Astrocyte (in vitro differentiated cells and primary cell): ENCODE results near the gene TAS2R7.

Experiments used
- EZH2 ChIP-seq: IDR thresholded peaks from 2 replicates; pipeline ENCODE4 v1.6.1; 2012; ENCODE audit warnings: mild to moderate bottlenecking, low read length, inconsistent platforms; ENCODE audit not compliant: insufficient read depth
- TF ChIP-seq, protein P1 (sequence below): IDR thresholded peaks from 2 replicates; pipeline ENCODE4 v1.5.1; 2011; ENCODE audit warnings: low read depth, mild to moderate bottlenecking, inconsistent platforms, low read length, moderate library complexity; ENCODE audit not compliant: insufficient read depth

DNA sequence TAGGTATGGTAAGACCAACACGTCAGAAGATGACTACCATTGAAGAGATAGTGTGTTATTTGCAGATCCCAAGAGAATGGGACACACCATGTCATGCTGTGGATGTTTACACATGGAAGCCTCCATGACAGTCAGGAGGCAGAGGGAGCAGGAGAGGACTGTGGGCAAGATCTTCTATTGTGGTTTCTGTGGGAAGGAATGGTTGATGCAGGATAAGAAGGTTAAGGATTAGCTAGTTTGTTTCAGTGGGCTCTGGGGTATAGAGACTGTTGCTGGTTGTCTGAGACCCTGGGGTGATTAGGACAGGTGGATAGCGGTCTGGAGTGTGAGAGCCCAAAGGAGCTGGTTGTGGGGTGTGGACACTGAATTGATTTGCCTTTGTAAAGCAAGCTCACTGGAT, 23.3 kb downstream of the TAS2R7 start:
- TF ChIP-seq, protein P1, sequence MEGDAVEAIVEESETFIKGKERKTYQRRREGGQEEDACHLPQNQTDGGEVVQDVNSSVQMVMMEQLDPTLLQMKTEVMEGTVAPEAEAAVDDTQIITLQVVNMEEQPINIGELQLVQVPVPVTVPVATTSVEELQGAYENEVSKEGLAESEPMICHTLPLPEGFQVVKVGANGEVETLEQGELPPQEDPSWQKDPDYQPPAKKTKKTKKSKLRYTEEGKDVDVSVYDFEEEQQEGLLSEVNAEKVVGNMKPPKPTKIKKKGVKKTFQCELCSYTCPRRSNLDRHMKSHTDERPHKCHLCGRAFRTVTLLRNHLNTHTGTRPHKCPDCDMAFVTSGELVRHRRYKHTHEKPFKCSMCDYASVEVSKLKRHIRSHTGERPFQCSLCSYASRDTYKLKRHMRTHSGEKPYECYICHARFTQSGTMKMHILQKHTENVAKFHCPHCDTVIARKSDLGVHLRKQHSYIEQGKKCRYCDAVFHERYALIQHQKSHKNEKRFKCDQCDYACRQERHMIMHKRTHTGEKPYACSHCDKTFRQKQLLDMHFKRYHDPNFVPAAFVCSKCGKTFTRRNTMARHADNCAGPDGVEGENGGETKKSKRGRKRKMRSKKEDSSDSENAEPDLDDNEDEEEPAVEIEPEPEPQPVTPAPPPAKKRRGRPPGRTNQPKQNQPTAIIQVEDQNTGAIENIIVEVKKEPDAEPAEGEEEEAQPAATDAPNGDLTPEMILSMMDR: no peak
- no peak for TF ChIP-seq EZH2
